Esophagus muscularis mucosa (tissue), 4 donors: ENCODE data around the gene PRKAG2. TPM values are rescaled to one million over a fixed set of nuclear protein-coding genes. Genes with fewer than 3 reads are reported as not detected.

ENCODE experiments used
- DNase-seq: peaks from one replicate; pipeline ENCODE4 v3.0.0-alpha.2; 2017; ENCODE audit errors: extremely low spot score
- H3K27ac ChIP-seq, 4 donors: fragments of 200-600 bp; sonication (generic); replicated peaks in 1 of 4; 1 replicate in 3 of 4; 2 replicates in 1 of 4; pipeline ENCODE4 v1.5.1; 2016 to 2019; ENCODE audit warnings: mild to moderate bottlenecking in 1 of 4
- H3K27me3 ChIP-seq, 4 donors: fragments of 200-600 bp; sonication (generic); one replicate each; pipeline versions ENCODE4 v1.5.1 to v1.6.0; 2016 to 2019
- H3K36me3 ChIP-seq, 4 donors: fragments of 200-600 bp; sonication (generic); one replicate each; pipeline ENCODE4 v1.5.1; 2016 to 2019
- H3K4me1 ChIP-seq, 4 donors: fragments of 200-600 bp; sonication (generic); one replicate each; pipeline ENCODE4 v1.5.1; 2016 to 2019
- H3K4me3 ChIP-seq, 4 donors: fragments of 200-600 bp; sonication (generic); 1 replicate in 2 of 4; 2 replicates in 2 of 4; pipeline ENCODE4 v1.5.1; 2016 to 2019; ENCODE audit warnings: mild to moderate bottlenecking in 4 of 4, moderate library complexity in 1 of 4
- H3K9me3 ChIP-seq, 4 donors: fragments of 200-600 bp; sonication (generic); 1 replicate in 3 of 4; 2 replicates in 1 of 4; pipeline ENCODE4 v1.5.1; 2016 to 2019
- CTCF ChIP-seq, 3 experiments: fragments of 200-600 bp in 2 of 3; fragments of 450-650 bp in 1 of 3; sonication (generic) in 2 of 3; IDR thresholded peaks; one replicate each; pipeline ENCODE4 v1.5.1; 2017 to 2019; ENCODE audit warnings: antibody characterized with exemption in 3 of 3, mild to moderate bottlenecking in 2 of 3, moderate library complexity in 1 of 3
- EP300 ChIP-seq: sonication (generic); formaldehyde crosslinking; IDR thresholded peaks from one replicate; pipeline ENCODE4 v1.6.1; 2017; ENCODE audit warnings: antibody characterized with exemption
- POLR2A ChIP-seq: fragments of 450-650 bp; IDR thresholded peaks from one replicate; pipeline ENCODE4 v1.6.1; 2017; ENCODE audit warnings: antibody characterized with exemption, moderate library complexity, mild to moderate bottlenecking, low read depth
- POLR2AphosphoS5 ChIP-seq, 2 donors: sonication (generic); formaldehyde crosslinking; IDR thresholded peaks; one replicate each; pipeline ENCODE4 v1.6.1; 2017; ENCODE audit warnings: antibody characterized with exemption in 2 of 2
- WGBS: methylation state at CpG from one replicate; pipeline ENCODE4 v1.1.5; 2018; 5-methylcytosine and 5-hydroxymethylcytosine counted together
- intact Hi-C: fragments of 100-400 bp; cut with DNase I; formaldehyde crosslinking; loops from one replicate; pipeline ENCODE4 v1.15.1; 2023
- total RNA-seq, 4 donors: library from RNA; depleted of rRNA; stranded (reverse); fragments of >200 nt; gene quantifications; one replicate each; pipeline versions ENCODE4 v1.1.0 to v1.2.1, GENCODE V29; 2016

Gene PRKAG2
- total RNA-seq, 4 donors from 2014 or later, result 51.3 to 97.2 (median 77.5) TPM

GRCh38 chr7:151863386-151864079, 13.4 kb downstream of the PRKAG2 start:
- intact Hi-C loops, result no loop called here
- H3K4me1 ChIP-seq, result peaks cover under 1 to 22% (median 11%) of the 10 kb centered on the region in 4 donors
- WGBS, result 89% methylated on average over 10 of the region's 11 CpGs
- TF ChIP-seq CTCF (IDR thresholded peaks at IDR 0.05) (no peak), POLR2AphosphoS5 (IDR thresholded peaks at IDR 0.05) (no peak), POLR2A (no peak), EP300 (no peak)
- H3K4me3 ChIP-seq, result no peak overlapping the region
- H3K27ac ChIP-seq, result no peak overlapping the region
- no peak for DNase-seq
- no peaks in the 10 kb centered on the region for H3K27me3 ChIP-seq
- peaks cover 0 to 8% (median 0%) of the 10 kb centered on the region in 4 donors for H3K36me3 ChIP-seq
- no peaks in the 10 kb centered on the region for H3K9me3 ChIP-seq

GRCh38 chr7:151862606-151863381, 14.1 kb downstream of the PRKAG2 start:
- Histone ChIP-seq H3K4me3 (no peak overlapping the region), H3K4me1 (peaks cover 0 to 15% (median 6%) of the 10 kb centered on the region in 4 donors), H3K27me3 (no peaks in the 10 kb centered on the region), H3K36me3 (peaks cover 0 to 8% (median 0%) of the 10 kb centered on the region in 4 donors), H3K9me3 (no peaks in the 10 kb centered on the region), H3K27ac (no peak overlapping the region)
- WGBS, result 95% methylated on average over 13 of the region's 21 CpGs
- intact Hi-C loops, result no loop called here
- no peak for DNase-seq
- no peak for TF ChIP-seq POLR2A
- no peak for TF ChIP-seq CTCF (IDR thresholded peaks at IDR 0.05)
- no peak for TF ChIP-seq POLR2AphosphoS5 (IDR thresholded peaks at IDR 0.05)
- TF ChIP-seq EP300, result no peak

- WGBS, result 93% methylated on average over 9 of the region's 9 CpGs
- no peaks in the 10 kb centered on the region for H3K27me3 ChIP-seq
- peaks cover 0 to 8% (median 0%) of the 10 kb centered on the region in 4 donors for H3K36me3 ChIP-seq
- no peak for TF ChIP-seq CTCF (IDR thresholded peaks at IDR 0.05)
- no peak for TF ChIP-seq EP300
- intact Hi-C loops, result no loop called here
- DNase-seq, result no peak
- no peak overlapping the region for H3K4me3 ChIP-seq
- peaks cover 0 to 7% (median under 1%) of the 10 kb centered on the region in 4 donors for H3K4me1 ChIP-seq
- H3K27ac ChIP-seq, result no peak overlapping the region
- H3K9me3 ChIP-seq, result no peaks in the 10 kb centered on the region
Observed at GRCh38 chr7:151861881-151862280, 15.0 kb downstream of the PRKAG2 start.

GRCh38 chr7:151860771-151861170, 16.1 kb downstream of the PRKAG2 start:
- 87% methylated on average over 5 of the region's 5 CpGs for WGBS
- Histone ChIP-seq H3K27me3 (no peaks in the 10 kb centered on the region), H3K9me3 (no peaks in the 10 kb centered on the region), H3K4me1 (peaks cover 0 to 3% (median 0%) of the 10 kb centered on the region in 4 donors), H3K36me3 (peaks cover 0 to 8% (median 0%) of the 10 kb centered on the region in 4 donors), H3K4me3 (no peak overlapping the region), H3K27ac (no peak overlapping the region)
- intact Hi-C loops, result no loop called here
- no peak for DNase-seq
- no peak for TF ChIP-seq CTCF (IDR thresholded peaks at IDR 0.05)
- TF ChIP-seq POLR2AphosphoS5 (IDR thresholded peaks at IDR 0.05), result no peak
- TF ChIP-seq POLR2A, result no peak
- TF ChIP-seq EP300, result no peak
